SK-MEL-5 (cell line): ENCODE data around the gene EHBP1. TPM values are rescaled to one million over a fixed set of nuclear protein-coding genes. Genes with fewer than 3 reads are reported as not detected.

Experiments used
- DNase-seq: peaks from one replicate; pipeline ENCODE4 v3.0.0-alpha.2; 2016; ENCODE audit warnings: low read depth, low spot score
- in situ Hi-C: cut with HindIII; loops from 2 replicates; pipeline ENCODE4 v1.10.0; 2016; ENCODE audit warnings: low sequenced_read_pairs, high pct_unique_total_duplicates, low pct_unique_long_range_greater_than_20kb
- total RNA-seq: library from RNA; depleted of rRNA; stranded (reverse); fragments of >200 nt; shearing (Covaris generic); gene quantifications from 2 replicates; pipeline ENCODE4 v1.2.3, GENCODE V29; 2014

Gene EHBP1
- total RNA-seq, 1 experiment from 2014 or later, result 49.0 TPM

GRCh38 chr2:62883629-62884028 lies 178.1 kb downstream of the EHBP1 start:
- in situ Hi-C loops, result no loop called here
- no peak for DNase-seq

DNA sequence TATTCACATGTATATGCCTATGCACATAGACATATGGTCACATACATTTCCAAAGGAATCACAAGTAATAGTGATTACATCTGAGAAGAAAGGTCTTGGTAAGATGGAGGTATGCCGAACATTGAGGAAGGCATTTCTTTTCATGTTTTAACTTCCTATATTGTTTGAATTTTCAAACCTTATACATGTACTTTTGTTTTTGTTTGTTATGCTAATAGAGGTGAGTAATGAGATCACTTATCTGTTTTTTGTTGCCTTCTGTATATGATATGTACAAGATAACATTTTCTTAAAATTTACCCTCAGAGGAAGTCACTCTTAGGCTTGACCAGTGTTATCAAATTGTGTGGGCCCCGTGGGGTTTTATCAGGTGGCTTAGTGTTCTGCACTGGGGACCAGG lies 178.6 kb downstream of the EHBP1 start:
- no peak for DNase-seq
- in situ Hi-C loops, result no loop called here

DNA sequence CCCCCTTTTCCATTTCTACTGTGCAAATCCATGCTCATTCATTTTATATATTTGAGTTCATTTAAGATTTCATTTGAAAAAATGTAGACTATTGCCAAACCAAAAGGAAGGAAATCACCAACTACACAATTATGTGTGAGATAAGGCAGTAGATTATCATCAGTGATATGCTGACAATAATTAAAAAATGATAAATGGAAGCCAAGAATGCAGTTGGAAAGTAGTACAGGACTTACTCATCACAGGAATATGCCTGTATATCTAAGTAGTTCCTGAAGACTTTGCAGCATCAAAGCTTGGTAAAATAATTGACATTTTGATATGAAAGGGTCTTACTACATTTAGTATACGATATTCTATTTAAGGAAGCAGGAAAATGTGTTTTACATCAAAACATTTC lies 179.0 kb downstream of the EHBP1 start:
- DNase-seq, result no peak
- in situ Hi-C loops, result no loop called here

GRCh38 chr2:62894966-62895631 lies 189.6 kb downstream of the EHBP1 start:
- in situ Hi-C loops, result no loop called here
- DNase-seq, result no peak

- in situ Hi-C loops, result no loop called here
Observed at GRCh38 chr2:62895632-62896009, 190.1 kb downstream of the EHBP1 start.

GRCh38 chr2:62897187-62897827 lies 191.8 kb downstream of the EHBP1 start:
- in situ Hi-C loops, result no loop called here
- no peak for DNase-seq

More at GRCh38 chr2:62895632-62896009, 190.1 kb downstream of the EHBP1 start:
- no peak for DNase-seq

DNA sequence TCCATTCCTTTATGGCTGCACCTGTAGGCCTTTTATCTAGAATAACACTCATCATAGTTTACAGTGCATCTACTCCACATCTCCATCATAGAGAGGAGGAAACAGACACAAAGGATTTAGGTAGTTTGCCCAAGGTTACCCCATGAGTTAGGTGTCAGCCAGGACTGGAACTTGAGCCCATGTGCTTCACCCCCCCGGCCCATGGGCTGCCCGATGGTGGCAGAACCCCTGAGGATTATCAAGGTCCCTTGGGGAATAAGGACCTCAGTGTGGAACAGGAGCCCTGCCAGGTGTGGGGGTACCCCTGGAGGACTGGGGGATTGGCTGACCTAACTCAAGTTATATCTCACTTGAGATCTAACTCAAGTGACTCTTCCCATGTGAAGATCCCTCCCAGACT lies 198.8 kb downstream of the EHBP1 start:
- in situ Hi-C loops, result no loop called here
- DNase-seq, result no peak

GRCh38 chr2:62908145-62908544 lies 202.6 kb downstream of the EHBP1 start:
- in situ Hi-C loops, result no loop called here
- DNase-seq, result no peak

GRCh38 chr2:62913311-62913710 lies 207.8 kb downstream of the EHBP1 start:
- no peak for DNase-seq
- in situ Hi-C loops, result no loop called here

DNA sequence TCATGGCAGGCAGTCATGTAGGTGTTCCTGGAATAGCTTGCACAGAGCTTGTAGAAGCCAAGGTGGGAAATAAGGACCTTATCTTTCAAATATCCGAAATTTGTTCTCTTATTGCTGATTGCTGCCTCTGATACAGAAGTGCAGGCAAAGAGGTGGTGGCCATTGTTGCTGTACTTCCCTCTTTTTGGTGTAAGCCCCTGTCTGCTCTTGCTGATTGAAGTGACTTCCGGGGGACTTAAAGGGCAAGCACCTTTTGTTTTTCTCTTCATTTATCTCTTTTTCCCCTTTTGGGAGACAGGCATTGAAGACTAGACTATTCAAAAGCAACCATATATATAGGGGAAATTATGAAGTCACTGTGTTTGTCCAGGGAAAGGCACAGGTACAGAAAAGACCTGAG lies 213.5 kb downstream of the EHBP1 start:
- DNase-seq, result no peak
- in situ Hi-C loops, result no loop called here

GRCh38 chr2:62920070-62920469 lies 214.6 kb downstream of the EHBP1 start:
- no peak for DNase-seq

GRCh38 chr2:62923242-62923641 lies 217.7 kb downstream of the EHBP1 start:
- in situ Hi-C loops, result no loop called here
- DNase-seq, result no peak

More at GRCh38 chr2:62920070-62920469, 214.6 kb downstream of the EHBP1 start:
- in situ Hi-C loops, result no loop called here

DNA sequence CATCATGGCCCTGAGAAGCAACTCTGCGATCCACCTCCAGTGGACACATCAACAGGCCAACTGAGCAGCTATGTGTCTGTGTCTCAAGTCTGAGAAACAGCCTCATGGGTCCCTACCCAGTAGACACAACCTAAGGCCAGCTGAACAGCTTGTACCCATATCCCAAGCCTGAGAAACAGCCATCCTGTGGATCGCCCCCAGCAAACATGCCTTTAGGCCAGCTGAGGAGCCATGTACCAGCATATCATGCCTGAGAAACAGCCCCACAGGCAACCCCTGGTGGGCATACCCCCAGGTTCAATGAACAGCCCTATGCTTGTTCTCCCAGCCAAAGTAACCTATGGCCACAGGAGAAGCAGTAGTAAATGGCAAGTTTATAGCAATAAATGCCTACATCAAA lies 218.4 kb downstream of the EHBP1 start:
- DNase-seq, result no peak
- in situ Hi-C loops, result no loop called here

DNA sequence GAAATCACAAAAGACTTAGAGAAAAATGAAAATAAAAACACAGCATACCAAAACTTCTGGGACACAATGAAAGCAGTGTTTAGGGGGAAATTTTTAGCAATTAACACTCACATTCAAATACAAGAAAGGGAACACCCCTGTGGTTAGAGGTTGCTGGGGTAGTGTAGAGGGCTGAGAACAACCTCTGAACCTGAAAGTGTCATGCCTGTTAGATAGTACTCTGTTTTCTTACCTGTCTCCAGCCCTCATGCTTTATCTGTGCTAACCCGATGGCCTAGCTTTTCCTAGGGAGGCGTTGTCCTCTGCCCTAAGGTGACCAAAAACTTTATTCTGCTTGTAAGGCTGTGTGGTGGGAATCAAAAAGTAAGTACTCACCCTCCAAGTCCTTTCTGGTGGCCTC lies 222.5 kb downstream of the EHBP1 start:
- in situ Hi-C loops, result no loop called here
- DNase-seq, result no peak

- in situ Hi-C loops, result no loop called here
- no peak for DNase-seq
Observed at GRCh38 chr2:62931536-62931935, 226.0 kb downstream of the EHBP1 start.

DNA sequence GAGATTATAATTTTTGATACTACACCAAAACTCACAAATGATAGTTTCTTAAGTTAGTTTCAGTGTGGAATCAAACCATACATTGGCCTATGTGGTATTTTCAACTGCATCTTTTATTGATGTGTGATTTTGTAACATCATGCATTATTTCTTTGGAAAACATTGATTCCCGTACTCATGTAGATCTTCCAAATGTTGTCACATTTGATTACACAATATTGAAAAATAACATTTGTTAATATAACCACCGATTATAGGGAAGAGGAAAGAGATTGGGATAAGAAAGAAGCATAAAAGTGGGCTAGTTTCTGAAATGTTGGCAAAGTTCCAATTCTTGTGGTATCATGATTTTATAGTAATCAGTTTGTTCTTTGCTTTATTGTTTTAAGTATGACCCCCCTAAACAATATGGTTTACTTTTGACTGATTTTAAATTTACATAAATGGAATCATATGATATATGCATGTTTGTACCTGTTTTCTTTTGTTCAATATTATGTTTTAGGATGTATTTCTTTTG lies 227.9 kb downstream of the EHBP1 start:
- in situ Hi-C loops, result no loop called here
- no peak for DNase-seq

DNA sequence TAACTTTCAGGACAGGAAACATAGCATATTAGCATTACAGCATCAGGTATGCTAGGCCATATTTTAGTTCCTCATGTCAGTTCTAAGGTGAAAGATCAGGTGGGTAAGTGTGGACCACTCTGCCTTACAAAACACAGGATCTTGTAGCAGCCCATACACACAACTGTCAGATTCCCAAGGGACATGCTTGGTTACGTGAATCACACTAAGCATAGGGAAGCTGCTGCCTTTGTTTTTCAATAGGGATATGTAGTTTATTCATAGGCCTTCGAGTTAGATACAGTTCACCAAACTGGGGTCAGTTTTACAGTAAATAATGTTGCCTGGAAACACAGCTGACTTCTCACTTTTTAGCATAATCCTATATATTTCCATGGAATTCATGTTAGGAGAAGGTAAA lies 229.0 kb downstream of the EHBP1 start:
- in situ Hi-C loops, result no loop called here
- DNase-seq, result no peak

DNA sequence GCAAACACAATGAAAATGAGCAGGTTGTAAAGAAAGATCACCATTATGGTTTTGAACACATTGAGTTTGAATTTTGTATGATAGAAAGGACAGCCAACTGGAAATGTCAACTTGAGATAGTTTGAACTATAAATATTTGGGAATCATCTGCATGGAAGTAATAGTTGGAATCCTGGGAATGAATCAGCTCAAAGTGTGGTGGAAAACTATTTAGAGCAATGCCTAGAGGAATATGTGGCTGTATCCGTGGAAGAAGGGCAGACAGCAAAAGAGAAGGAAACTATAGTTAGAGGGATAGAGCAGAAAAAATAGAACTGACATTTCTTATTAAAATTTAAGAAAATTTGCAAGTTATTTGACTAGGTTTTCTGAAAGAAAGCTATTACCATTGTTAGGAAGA lies 232.6 kb downstream of the EHBP1 start:
- no peak for DNase-seq
- in situ Hi-C loops, result no loop called here

- DNase-seq, result no peak
- in situ Hi-C loops, result no loop called here
Observed at GRCh38 chr2:62939735-62940491, 234.4 kb downstream of the EHBP1 start.
